Progenitor cell of endocrine pancreas (in vitro differentiated cells): ENCODE measurements around the gene EDDM13. TPM values are rescaled to one million over a fixed set of nuclear protein-coding genes. Genes with fewer than 3 reads are reported as not detected.

ENCODE experiments used
- DNase-seq: peaks from one replicate; pipeline ENCODE4 v3.0.0; 2021; ENCODE audit warnings: low spot score; ENCODE audit not compliant: unreplicated experiment
- H3K27ac Mint-ChIP-seq: 2 replicates; pipeline ENCODE4 v1.8.0; 2021; ENCODE audit warnings: mild to moderate bottlenecking, moderate library complexity, mixed read lengths
- H3K27me3 Mint-ChIP-seq: 2 replicates; pipeline ENCODE4 v1.8.0; 2021; ENCODE audit warnings: mixed read lengths
- H3K36me3 Mint-ChIP-seq: 2 replicates; pipeline ENCODE4 v1.8.0; 2022; ENCODE audit warnings: mixed read lengths; ENCODE audit not compliant: insufficient read depth
- H3K4me1 Mint-ChIP-seq: 2 replicates; pipeline ENCODE4 v1.8.0; 2021; ENCODE audit warnings: low read depth, mixed read lengths
- H3K4me3 Mint-ChIP-seq: 2 replicates; pipeline ENCODE4 v1.8.0; 2021; ENCODE audit warnings: low read depth, mild to moderate bottlenecking, moderate library complexity, mixed read lengths
- H3K9me3 Mint-ChIP-seq: 2 replicates; pipeline ENCODE4 v1.8.0; 2021; ENCODE audit warnings: low read depth, mixed read lengths
- total RNA-seq: library from RNA; stranded (reverse); gene quantifications from 2 replicates; pipeline ENCODE4 v1.2.1, GENCODE V29; 2021
- TF ChIP-seq, protein P1 (sequence below): fragments of 200-600 bp; sonication (generic); IDR thresholded peaks from one replicate; pipeline ENCODE4 v1.5.0; 2021; ENCODE audit warnings: antibody characterized with exemption, mild to moderate bottlenecking; ENCODE audit not compliant: unreplicated experiment

The EDDM13 gene
- total RNA-seq, 1 donor from 2014 or later: not detected

DNA sequence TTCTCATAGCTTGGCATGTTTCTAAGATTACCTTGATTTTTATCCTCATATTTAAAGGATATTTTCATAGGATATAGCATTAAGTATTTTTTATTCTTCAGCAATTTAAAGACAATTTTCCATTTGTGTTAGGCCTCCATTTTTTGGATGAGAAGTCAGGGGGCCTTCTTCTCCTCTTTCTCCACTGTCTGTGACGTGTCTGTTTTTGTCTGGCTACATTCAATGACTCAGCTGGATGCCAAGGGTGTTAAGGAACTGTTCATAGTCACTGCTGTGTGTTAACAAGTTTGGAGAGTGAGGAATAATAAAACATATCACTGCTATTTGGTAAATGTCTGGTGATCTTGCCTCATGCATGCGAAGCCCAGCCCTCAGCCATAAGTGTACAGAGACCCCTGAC is 84.4 kb downstream of the EDDM13 start:
- Mint-ChIP-seq H3K27me3 (no peaks in the 10 kb centered on the region), H3K9me3 (peaks cover 44% of the 10 kb centered on the region), H3K4me1 (no peaks in the 10 kb centered on the region), H3K4me3 (no peak overlapping the region), H3K27ac (no peak overlapping the region), H3K36me3 (peaks cover 13% of the 10 kb centered on the region)
- TF ChIP-seq, protein P1, sequence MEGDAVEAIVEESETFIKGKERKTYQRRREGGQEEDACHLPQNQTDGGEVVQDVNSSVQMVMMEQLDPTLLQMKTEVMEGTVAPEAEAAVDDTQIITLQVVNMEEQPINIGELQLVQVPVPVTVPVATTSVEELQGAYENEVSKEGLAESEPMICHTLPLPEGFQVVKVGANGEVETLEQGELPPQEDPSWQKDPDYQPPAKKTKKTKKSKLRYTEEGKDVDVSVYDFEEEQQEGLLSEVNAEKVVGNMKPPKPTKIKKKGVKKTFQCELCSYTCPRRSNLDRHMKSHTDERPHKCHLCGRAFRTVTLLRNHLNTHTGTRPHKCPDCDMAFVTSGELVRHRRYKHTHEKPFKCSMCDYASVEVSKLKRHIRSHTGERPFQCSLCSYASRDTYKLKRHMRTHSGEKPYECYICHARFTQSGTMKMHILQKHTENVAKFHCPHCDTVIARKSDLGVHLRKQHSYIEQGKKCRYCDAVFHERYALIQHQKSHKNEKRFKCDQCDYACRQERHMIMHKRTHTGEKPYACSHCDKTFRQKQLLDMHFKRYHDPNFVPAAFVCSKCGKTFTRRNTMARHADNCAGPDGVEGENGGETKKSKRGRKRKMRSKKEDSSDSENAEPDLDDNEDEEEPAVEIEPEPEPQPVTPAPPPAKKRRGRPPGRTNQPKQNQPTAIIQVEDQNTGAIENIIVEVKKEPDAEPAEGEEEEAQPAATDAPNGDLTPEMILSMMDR: no peak
- DNase-seq: no peak

Other genes with a start within 250 kb of the EDDM13 start
- gene ZNF787, start 151.5 kb upstream of the EDDM13 start, total RNA-seq: 33.9 and 34.3 TPM in 2 replicates
- gene ZNF444, start 131.5 kb upstream of the EDDM13 start, total RNA-seq: 132 and 135 TPM in 2 replicates
- gene GALP, start 96.7 kb upstream of the EDDM13 start, total RNA-seq: not detected in 2 replicates
- not detected in 2 replicates for gene ZSCAN5B, start 75.0 kb upstream of the EDDM13 start, total RNA-seq
- gene ZSCAN5C, start 70.5 kb upstream of the EDDM13 start, total RNA-seq: not detected in 2 replicates
- gene ZSCAN5A, start 42.1 kb downstream of the EDDM13 start, total RNA-seq: 15.3 and 19.1 TPM in 2 replicates
- gene ZNF582, start 120.8 kb downstream of the EDDM13 start, total RNA-seq: 6.6 and 8.0 TPM in 2 replicates
- 10.1 and 11.3 TPM in 2 replicates for gene ZNF583, start 131.6 kb downstream of the EDDM13 start, total RNA-seq
- gene ZNF667, start 204.6 kb downstream of the EDDM13 start, total RNA-seq: not detected in 2 replicates
- not detected in 2 replicates for gene ZNF471, start 235.1 kb downstream of the EDDM13 start, total RNA-seq